HepG2 (cell line): ENCODE measurements around the gene MLF1. TPM values are rescaled to one million over a fixed set of nuclear protein-coding genes. Genes with fewer than 3 reads are reported as not detected.

Experiments used
- AGO1 ChIP-seq: fragments of 200-400 bp; formaldehyde crosslinking; IDR thresholded peaks from 2 replicates; pipeline ENCODE4 v1.6.1; 2017; ENCODE audit warnings: mild to moderate bottlenecking, low read depth, low read length, moderate library complexity; ENCODE audit not compliant: poor library complexity, severe bottlenecking
- ARID3A ChIP-seq: IDR thresholded peaks from 2 replicates; pipeline ENCODE4 v1.6.1; 2012; ENCODE audit warnings: low read depth, low read length, improper control_type of control experiment
- CENPBD1 ChIP-seq: sonication (generic); formaldehyde crosslinking; IDR thresholded peaks from 2 replicates; pipeline ENCODE4 v1.8.0; 2022; ENCODE audit warnings: missing genetic modification reagents, low read depth, mild to moderate bottlenecking, borderline replicate concordance
- FLYWCH1 ChIP-seq: sonication (generic); formaldehyde crosslinking; IDR thresholded peaks from 2 replicates; pipeline ENCODE4 v1.8.1; 2023; ENCODE audit warnings: mild to moderate bottlenecking, missing genetic modification reagents
- HCFC1 ChIP-seq: fragments of 150-350 bp; IDR thresholded peaks from 2 replicates; pipeline ENCODE4 v1.6.1; 2014; ENCODE audit warnings: low read depth, low read length
- NR2C2 ChIP-seq: sonication (generic); formaldehyde crosslinking; IDR thresholded peaks from 2 replicates; pipeline ENCODE4 v1.4.0; 2020; ENCODE audit warnings: missing genetic modification reagents, mild to moderate bottlenecking, moderate library complexity, borderline replicate concordance
- PPARG ChIP-seq: conservative IDR thresholded peaks from 2 replicates; pipeline ENCODE4 v1.6.1; 2016; ENCODE audit warnings: missing biosample characterization, missing genetic modification reagents
- RBFOX2 ChIP-seq: fragments of 200-400 bp; formaldehyde crosslinking; IDR thresholded peaks from 2 replicates; pipeline ENCODE4 v1.6.1; 2017; ENCODE audit warnings: low read depth, mild to moderate bottlenecking, low read length
- RFX5 ChIP-seq: IDR thresholded peaks from 2 replicates; pipeline ENCODE4 v1.6.1; 2011; ENCODE audit warnings: low read depth, low read length, improper control_type of control experiment
- SMAD1 ChIP-seq: sonication (generic); formaldehyde crosslinking; IDR thresholded peaks from 2 replicates; pipeline ENCODE4 v1.4.0; 2020; ENCODE audit warnings: missing genetic modification reagents, low read depth, mild to moderate bottlenecking, borderline replicate concordance
- ZNF251 ChIP-seq: sonication (generic); formaldehyde crosslinking; IDR thresholded peaks from 2 replicates; pipeline ENCODE4 v1.9.0; 2021; ENCODE audit warnings: mild to moderate bottlenecking, missing genetic modification reagents
- polyA plus RNA-seq, 8 experiments: library from polyadenylated mRNA; depleted of rRNA in 3 of 8; stranded (reverse) in 7 of 8; unstranded in 1 of 8; fragments of >200 nt; fragmentation: Illumina TruSeq in 4 of 8; extraction: Trizol in 4 of 8; gene quantifications; 2 replicates each; pipeline versions ENCODE4 v1.2.1 to v1.2.3, GENCODE V29; 2011 to 2016; ENCODE audit warnings: low read depth in 4 of 8, missing spikeins in 1 of 8, mixed read lengths in 1 of 8; ENCODE audit not compliant: insufficient read depth in 1 of 8
- total RNA-seq, 5 experiments: library from RNA; depleted of rRNA; stranded (reverse); fragments of >200 nt; fragmentation: Illumina TruSeq; extraction: Trizol; gene quantifications; 2 replicates each; pipeline ENCODE4 v1.2.3, GENCODE V29; 2016; ENCODE audit warnings: low read depth in 1 of 5
- TF ChIP-seq, protein P1 (sequence below): sonication (generic); formaldehyde crosslinking; IDR thresholded peaks from 2 replicates; pipeline ENCODE4 v1.4.0; 2020; ENCODE audit warnings: low read depth, mild to moderate bottlenecking, missing genetic modification reagents
- TF ChIP-seq, protein P2 (sequence below): sonication (generic); formaldehyde crosslinking; IDR thresholded peaks from 2 replicates; pipeline ENCODE4 v1.8.0; 2022; ENCODE audit warnings: mild to moderate bottlenecking, missing genetic modification reagents, moderate library complexity
- TF ChIP-seq, protein P3 (sequence below): sonication (generic); formaldehyde crosslinking; IDR thresholded peaks from 2 replicates; pipeline ENCODE4 v1.5.0; 2020; ENCODE audit warnings: missing genetic modification reagents
- TF ChIP-seq, protein P4 (sequence below): sonication (generic); formaldehyde crosslinking; IDR thresholded peaks from 2 replicates; pipeline ENCODE4 v1.4.0; 2020; ENCODE audit warnings: mild to moderate bottlenecking, missing genetic modification reagents
- TF ChIP-seq, protein P5 (sequence below): sonication (generic); formaldehyde crosslinking; IDR thresholded peaks from 2 replicates; pipeline ENCODE4 v1.5.0; 2020; ENCODE audit warnings: mild to moderate bottlenecking, missing genetic modification reagents
- TF ChIP-seq, protein P6 (sequence below): sonication (generic); formaldehyde crosslinking; IDR thresholded peaks from 2 replicates; pipeline ENCODE4 v1.4.0; 2020; ENCODE audit warnings: missing genetic modification reagents, mild to moderate bottlenecking, borderline replicate concordance

The MLF1 gene
- total and polyA plus RNA-seq, 2 of the 13 experiments (the other 11 are each of a cell fraction or from before 2014, with no cell fraction given) = 0.88 to 1.0 TPM

- TF ChIP-seq CENPBD1 (CRISPR knock-in tag) (no peak), FLYWCH1 (CRISPR knock-in tag) (no peak), PPARG (no peak; the same call in 1 of the 2 replicates), AGO1 (no peak), NR2C2 (peak; percentile 100), HCFC1 (peak; percentile 67), RBFOX2 (peak; percentile 87), RFX5 (no peak), SMAD1 (CRISPR knock-in tag) (no peak; the same call in 1 of the 2 replicates), ARID3A (peak; percentile 54; the same call in 1 of the 2 replicates), ZNF251 (CRISPR knock-in tag) (no peak)
- TF ChIP-seq, protein P1, sequence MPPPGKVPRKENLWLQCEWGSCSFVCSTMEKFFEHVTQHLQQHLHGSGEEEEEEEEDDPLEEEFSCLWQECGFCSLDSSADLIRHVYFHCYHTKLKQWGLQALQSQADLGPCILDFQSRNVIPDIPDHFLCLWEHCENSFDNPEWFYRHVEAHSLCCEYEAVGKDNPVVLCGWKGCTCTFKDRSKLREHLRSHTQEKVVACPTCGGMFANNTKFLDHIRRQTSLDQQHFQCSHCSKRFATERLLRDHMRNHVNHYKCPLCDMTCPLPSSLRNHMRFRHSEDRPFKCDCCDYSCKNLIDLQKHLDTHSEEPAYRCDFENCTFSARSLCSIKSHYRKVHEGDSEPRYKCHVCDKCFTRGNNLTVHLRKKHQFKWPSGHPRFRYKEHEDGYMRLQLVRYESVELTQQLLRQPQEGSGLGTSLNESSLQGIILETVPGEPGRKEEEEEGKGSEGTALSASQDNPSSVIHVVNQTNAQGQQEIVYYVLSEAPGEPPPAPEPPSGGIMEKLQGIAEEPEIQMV (CRISPR knock-in tag) = no peak
- TF ChIP-seq, protein P2, sequence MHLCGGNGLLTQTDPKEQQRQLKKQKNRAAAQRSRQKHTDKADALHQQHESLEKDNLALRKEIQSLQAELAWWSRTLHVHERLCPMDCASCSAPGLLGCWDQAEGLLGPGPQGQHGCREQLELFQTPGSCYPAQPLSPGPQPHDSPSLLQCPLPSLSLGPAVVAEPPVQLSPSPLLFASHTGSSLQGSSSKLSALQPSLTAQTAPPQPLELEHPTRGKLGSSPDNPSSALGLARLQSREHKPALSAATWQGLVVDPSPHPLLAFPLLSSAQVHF (CRISPR knock-in tag) = no peak; the same call in 1 of the 2 replicates
- TF ChIP-seq, protein P3, sequence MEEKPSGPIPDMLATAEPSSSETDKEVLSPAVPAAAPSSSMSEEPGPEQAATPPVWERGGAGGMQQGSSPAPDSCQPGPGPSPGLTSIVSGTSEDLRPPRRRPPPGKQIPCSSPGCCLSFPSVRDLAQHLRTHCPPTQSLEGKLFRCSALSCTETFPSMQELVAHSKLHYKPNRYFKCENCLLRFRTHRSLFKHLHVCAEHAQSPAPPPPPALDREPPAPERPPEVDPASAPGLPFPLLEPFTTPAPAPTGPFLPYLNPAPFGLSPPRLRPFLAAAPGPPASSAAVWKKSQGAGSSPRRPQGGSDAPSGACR (CRISPR knock-in tag) = peak; percentile 95
- TF ChIP-seq, protein P4, sequence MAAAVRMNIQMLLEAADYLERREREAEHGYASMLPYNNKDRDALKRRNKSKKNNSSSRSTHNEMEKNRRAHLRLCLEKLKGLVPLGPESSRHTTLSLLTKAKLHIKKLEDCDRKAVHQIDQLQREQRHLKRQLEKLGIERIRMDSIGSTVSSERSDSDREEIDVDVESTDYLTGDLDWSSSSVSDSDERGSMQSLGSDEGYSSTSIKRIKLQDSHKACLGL (CRISPR knock-in tag) = peak; percentile 92; the same call in 1 of the 2 replicates
- TF ChIP-seq, protein P5, sequence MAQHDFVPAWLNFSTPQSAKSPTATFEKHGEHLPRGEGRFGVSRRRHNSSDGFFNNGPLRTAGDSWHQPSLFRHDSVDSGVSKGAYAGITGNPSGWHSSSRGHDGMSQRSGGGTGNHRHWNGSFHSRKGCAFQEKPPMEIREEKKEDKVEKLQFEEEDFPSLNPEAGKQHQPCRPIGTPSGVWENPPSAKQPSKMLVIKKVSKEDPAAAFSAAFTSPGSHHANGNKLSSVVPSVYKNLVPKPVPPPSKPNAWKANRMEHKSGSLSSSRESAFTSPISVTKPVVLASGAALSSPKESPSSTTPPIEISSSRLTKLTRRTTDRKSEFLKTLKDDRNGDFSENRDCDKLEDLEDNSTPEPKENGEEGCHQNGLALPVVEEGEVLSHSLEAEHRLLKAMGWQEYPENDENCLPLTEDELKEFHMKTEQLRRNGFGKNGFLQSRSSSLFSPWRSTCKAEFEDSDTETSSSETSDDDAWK (CRISPR knock-in tag) = no peak
- TF ChIP-seq, protein P6, sequence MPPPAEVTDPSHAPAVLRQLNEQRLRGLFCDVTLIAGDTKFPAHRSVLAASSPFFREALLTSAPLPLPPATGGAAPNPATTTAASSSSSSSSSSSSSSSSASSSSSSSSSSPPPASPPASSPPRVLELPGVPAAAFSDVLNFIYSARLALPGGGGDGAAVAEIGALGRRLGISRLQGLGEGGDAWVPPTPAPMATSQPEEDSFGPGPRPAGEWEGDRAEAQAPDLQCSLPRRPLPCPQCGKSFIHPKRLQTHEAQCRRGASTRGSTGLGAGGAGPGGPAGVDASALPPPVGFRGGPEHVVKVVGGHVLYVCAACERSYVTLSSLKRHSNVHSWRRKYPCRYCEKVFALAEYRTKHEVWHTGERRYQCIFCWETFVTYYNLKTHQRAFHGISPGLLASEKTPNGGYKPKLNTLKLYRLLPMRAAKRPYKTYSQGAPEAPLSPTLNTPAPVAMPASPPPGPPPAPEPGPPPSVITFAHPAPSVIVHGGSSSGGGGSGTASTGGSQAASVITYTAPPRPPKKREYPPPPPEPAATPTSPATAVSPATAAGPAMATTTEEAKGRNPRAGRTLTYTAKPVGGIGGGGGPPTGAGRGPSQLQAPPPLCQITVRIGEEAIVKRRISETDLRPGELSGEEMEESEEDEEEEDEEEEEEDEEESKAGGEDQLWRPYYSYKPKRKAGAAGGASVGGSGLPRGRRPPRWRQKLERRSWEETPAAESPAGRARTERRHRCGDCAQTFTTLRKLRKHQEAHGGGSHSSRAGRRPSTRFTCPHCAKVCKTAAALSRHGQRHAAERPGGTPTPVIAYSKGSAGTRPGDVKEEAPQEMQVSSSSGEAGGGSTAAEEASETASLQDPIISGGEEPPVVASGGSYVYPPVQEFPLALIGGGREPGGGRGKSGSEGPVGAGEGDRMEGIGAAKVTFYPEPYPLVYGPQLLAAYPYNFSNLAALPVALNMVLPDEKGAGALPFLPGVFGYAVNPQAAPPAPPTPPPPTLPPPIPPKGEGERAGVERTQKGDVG (CRISPR knock-in tag) = no peak
Observed at GRCh38 chr3:158644345-158644908, 73.4 kb downstream of the MLF1 start, which contains the start of gene GFM1 (continued).
